ENCODE results near the gene PALLD. TPM values are rescaled to one million over a fixed set of nuclear protein-coding genes. Genes with fewer than 3 reads are reported as not detected.

Gene PALLD
- total RNA-seq, 1 donor from 2014 or later, result 45.6 TPM

- no peak overlapping the region for H3K4me3 ChIP-seq (ENCODE audit: low read depth, low read length)
- DNase-seq (ENCODE audit: low read depth), result no peak
- no peak for TF ChIP-seq CTCF (conservative IDR thresholded peaks at IDR 0.05; ENCODE audit: low read depth, low read length)
Measured at GRCh38 chr4:168565130-168565529, 68.3 kb downstream of the PALLD start.

GRCh38 chr4:168566726-168567125 is 69.9 kb downstream of the PALLD start:
- H3K4me3 ChIP-seq (ENCODE audit: low read depth, low read length), result no peak overlapping the region
- no peak for TF ChIP-seq CTCF (conservative IDR thresholded peaks at IDR 0.05; ENCODE audit: low read depth, low read length)
- no peak for DNase-seq (ENCODE audit: low read depth)

GRCh38 chr4:168569066-168569930 is 72.4 kb downstream of the PALLD start:
- TF ChIP-seq CTCF (conservative IDR thresholded peaks at IDR 0.05; ENCODE audit: low read depth, low read length), result no peak
- no peak for DNase-seq (ENCODE audit: low read depth)
- no peak overlapping the region for H3K4me3 ChIP-seq (ENCODE audit: low read depth, low read length)

GRCh38 chr4:168569931-168570276 is 73.1 kb downstream of the PALLD start:
- TF ChIP-seq CTCF (conservative IDR thresholded peaks at IDR 0.05; ENCODE audit: low read depth, low read length), result no peak
- H3K4me3 ChIP-seq (ENCODE audit: low read depth, low read length), result no peak overlapping the region
- DNase-seq (ENCODE audit: low read depth), result no peak

- H3K4me3 ChIP-seq (ENCODE audit: low read depth, low read length), result no peak overlapping the region
- DNase-seq (ENCODE audit: low read depth), result no peak
- no peak for TF ChIP-seq CTCF (conservative IDR thresholded peaks at IDR 0.05; ENCODE audit: low read depth, low read length)
Measured at GRCh38 chr4:168570466-168570865, 73.6 kb downstream of the PALLD start.

- no peak for DNase-seq (ENCODE audit: low read depth)
- TF ChIP-seq CTCF (conservative IDR thresholded peaks at IDR 0.05; ENCODE audit: low read depth, low read length), result no peak
- H3K4me3 ChIP-seq (ENCODE audit: low read depth, low read length), result no peak overlapping the region
Measured at GRCh38 chr4:168572002-168572401, 75.2 kb downstream of the PALLD start.

- H3K4me3 ChIP-seq (ENCODE audit: low read depth, low read length), result no peak overlapping the region
- no peak for DNase-seq (ENCODE audit: low read depth)
- no peak for TF ChIP-seq CTCF (conservative IDR thresholded peaks at IDR 0.05; ENCODE audit: low read depth, low read length)
Measured at GRCh38 chr4:168573870-168574269, 77.0 kb downstream of the PALLD start.

All from epithelial cell of proximal tubule (primary cell).